HG03060 (cell line): ENCODE measurements around the gene PICK1.
"Not testable (repeated sequence)": the region's sequence is repeated elsewhere in the genome, so short reads cannot be mapped to it uniquely, and the experiment has no call there.

Experiments used
- ATAC-seq: cut with Tn5 transposase; IDR thresholded peaks from one replicate; pipeline ENCODE4 v1.9.1; 2021; ENCODE audit warnings: low read depth, moderate number of reproducible peaks; ENCODE audit not compliant: unreplicated experiment

Gene PICK1

GRCh38 chr22:38073150-38074130 is 16.2 kb downstream of the PICK1 start:
- ATAC-seq = no peak

GRCh38 chr22:38074181-38075104 is 17.2 kb downstream of the PICK1 start:
- no peak for ATAC-seq

- ATAC-seq = no peak
These were observed 18.1 kb downstream of the PICK1 start for GRCh38 chr22:38075105-38075825.

- ATAC-seq = no peak
These were observed 18.8 kb downstream of the PICK1 start for GRCh38 chr22:38075961-38076360.

GRCh38 chr22:38077096-38077495 is 19.9 kb downstream of the PICK1 start:
- ATAC-seq = no peak

- ATAC-seq = no peak
These were observed 20.4 kb downstream of the PICK1 start for GRCh38 chr22:38077595-38077994.

- ATAC-seq = no peak
These were observed 21.0 kb downstream of the PICK1 start for GRCh38 chr22:38078046-38078840.

- ATAC-seq = not testable (repeated sequence)
These were observed 22.0 kb downstream of the PICK1 start for GRCh38 chr22:38079208-38079607.

- no peak for ATAC-seq
These were observed 22.6 kb downstream of the PICK1 start for GRCh38 chr22:38079804-38080203.

- no peak for ATAC-seq
These were observed 23.3 kb downstream of the PICK1 start for GRCh38 chr22:38080474-38080849.

- ATAC-seq = no peak
These were observed 23.8 kb downstream of the PICK1 start for GRCh38 chr22:38080850-38081635.

GRCh38 chr22:38081636-38081940 is 24.4 kb downstream of the PICK1 start:
- no peak for ATAC-seq

- ATAC-seq = no peak
These were observed 25.0 kb downstream of the PICK1 start for GRCh38 chr22:38081941-38082828.

GRCh38 chr22:38082986-38083710 is 25.9 kb downstream of the PICK1 start:
- no peak for ATAC-seq

GRCh38 chr22:38083931-38084631 is 26.9 kb downstream of the PICK1 start, which contains the start of gene SLC16A8:
Gene SLC16A8 (minus strand): TSS chr22:38084184. CDS start chr22:38082873, 1,311 bp downstream.
- no peak for ATAC-seq

GRCh38 chr22:38085056-38085455 is 27.9 kb downstream of the PICK1 start:
- no peak for ATAC-seq

GRCh38 chr22:38085501-38085900 is 28.3 kb downstream of the PICK1 start:
- ATAC-seq = no peak
